ENCODE results near the gene CCDC134.

The CCDC134 gene

GRCh38 chr22:41800348-41801146, at the start of gene CCDC134:
CCDC134 (plus strand) TSS chr22:41800679; CDS start chr22:41808891, 8,212 bp downstream.
- DNase-seq: peak; percentile 92

- DNase-seq: no peak
These were observed 48.2 kb upstream of the CCDC134 start for GRCh38 chr22:41752011-41752970.

GRCh38 chr22:41753984-41754383, 46.5 kb upstream of the CCDC134 start:
- DNase-seq: no peak

GRCh38 chr22:41757502-41757901, 43.0 kb upstream of the CCDC134 start:
- DNase-seq: no peak

GRCh38 chr22:41758231-41758630, 42.2 kb upstream of the CCDC134 start:
- no peak for DNase-seq

- peak; percentile 25 for DNase-seq
These were observed 37.3 kb upstream of the CCDC134 start for GRCh38 chr22:41762980-41763779.

GRCh38 chr22:41766476-41766875, 34.0 kb upstream of the CCDC134 start:
- DNase-seq: no peak

GRCh38 chr22:41768430-41768829, 32.0 kb upstream of the CCDC134 start:
- DNase-seq: no peak

GRCh38 chr22:41770715-41771468, 29.6 kb upstream of the CCDC134 start:
- no peak for DNase-seq

- DNase-seq: no peak
These were observed 28.3 kb upstream of the CCDC134 start for GRCh38 chr22:41772198-41772597.

GRCh38 chr22:41772645-41773044, 27.8 kb upstream of the CCDC134 start:
- DNase-seq: no peak

- DNase-seq: no peak
These were observed 25.1 kb upstream of the CCDC134 start for GRCh38 chr22:41775338-41775737.

GRCh38 chr22:41775976-41776375, 24.5 kb upstream of the CCDC134 start:
- no peak for DNase-seq

GRCh38 chr22:41776381-41776780, 24.1 kb upstream of the CCDC134 start:
- DNase-seq: no peak

GRCh38 chr22:41777749-41778425, 22.6 kb upstream of the CCDC134 start:
- no peak for DNase-seq

GRCh38 chr22:41779929-41780505, 20.5 kb upstream of the CCDC134 start:
- DNase-seq: peak; percentile 29

GRCh38 chr22:41780746-41781505, 19.6 kb upstream of the CCDC134 start:
- DNase-seq: peak; percentile 84

- DNase-seq: no peak
These were observed 19.0 kb upstream of the CCDC134 start for GRCh38 chr22:41781507-41781906.

GRCh38 chr22:41782316-41782715, 18.2 kb upstream of the CCDC134 start:
- DNase-seq: no peak

GRCh38 chr22:41782751-41783150, 17.7 kb upstream of the CCDC134 start:
- DNase-seq: no peak
